GM19099 (cell line): ENCODE measurements around the gene EFCAB6.

Source experiments
- POLR2A ChIP-seq: IDR thresholded peaks from 3 replicates; pipeline ENCODE4 v1.6.1; 2011; ENCODE audit warnings: low read depth; ENCODE audit not compliant: insufficient read length; ENCODE audit errors: extremely low read depth

Gene EFCAB6

GRCh38 chr22:43852573-43853327, 40.6 kb upstream of the EFCAB6 start:
- no peak for TF ChIP-seq POLR2A

- TF ChIP-seq POLR2A, result no peak
Measured at GRCh38 chr22:43851979-43852307, 39.8 kb upstream of the EFCAB6 start.

- no peak for TF ChIP-seq POLR2A
Measured at GRCh38 chr22:43851058-43851978, 39.2 kb upstream of the EFCAB6 start.

GRCh38 chr22:43850529-43850928, 38.4 kb upstream of the EFCAB6 start:
- TF ChIP-seq POLR2A, result no peak

- no peak for TF ChIP-seq POLR2A
Measured at GRCh38 chr22:43849731-43850130, 37.6 kb upstream of the EFCAB6 start.

GRCh38 chr22:43848366-43849171, 36.5 kb upstream of the EFCAB6 start:
- no peak for TF ChIP-seq POLR2A

GRCh38 chr22:43847376-43848289, 35.5 kb upstream of the EFCAB6 start:
- no peak for TF ChIP-seq POLR2A

GRCh38 chr22:43846966-43847365, 34.9 kb upstream of the EFCAB6 start:
- no peak for TF ChIP-seq POLR2A

GRCh38 chr22:43845981-43846380, 33.9 kb upstream of the EFCAB6 start:
- no peak for TF ChIP-seq POLR2A

- no peak for TF ChIP-seq POLR2A
Measured at GRCh38 chr22:43844560-43845545, 32.7 kb upstream of the EFCAB6 start.

GRCh38 chr22:43843783-43844530, 31.9 kb upstream of the EFCAB6 start:
- TF ChIP-seq POLR2A, result no peak

GRCh38 chr22:43841742-43842141, 29.6 kb upstream of the EFCAB6 start:
- no peak for TF ChIP-seq POLR2A
